Coronary artery (tissue), 2 donors: ENCODE measurements around the gene FLCN.

ENCODE experiments used
- DNase-seq: peaks from one replicate; pipeline ENCODE4 v3.0.0-alpha.2; 2017; ENCODE audit warnings: low spot score
- H3K27ac ChIP-seq, 2 donors: fragments of 200-600 bp; sonication (generic); one replicate each; pipeline ENCODE4 v1.5.1; 2016 to 2019
- H3K4me3 ChIP-seq: fragments of 200-600 bp; sonication (generic); 2 replicates; pipeline ENCODE4 v1.5.1; 2016; ENCODE audit warnings: mild to moderate bottlenecking, moderate library complexity
- TF ChIP-seq, protein P1 (sequence below): fragments of 200-600 bp; sonication (generic); IDR thresholded peaks from one replicate; pipeline ENCODE4 v1.5.1; 2019; ENCODE audit warnings: antibody characterized with exemption

FLCN gene

GRCh38 chr17:17204041-17204591 is 32.9 kb downstream of the FLCN start:
- peak; percentile 89 for DNase-seq
- peak overlapping the region; percentile 29 to 97 for H3K27ac ChIP-seq
- H3K4me3 ChIP-seq = peak overlapping the region; percentile 36
- TF ChIP-seq, protein P1, sequence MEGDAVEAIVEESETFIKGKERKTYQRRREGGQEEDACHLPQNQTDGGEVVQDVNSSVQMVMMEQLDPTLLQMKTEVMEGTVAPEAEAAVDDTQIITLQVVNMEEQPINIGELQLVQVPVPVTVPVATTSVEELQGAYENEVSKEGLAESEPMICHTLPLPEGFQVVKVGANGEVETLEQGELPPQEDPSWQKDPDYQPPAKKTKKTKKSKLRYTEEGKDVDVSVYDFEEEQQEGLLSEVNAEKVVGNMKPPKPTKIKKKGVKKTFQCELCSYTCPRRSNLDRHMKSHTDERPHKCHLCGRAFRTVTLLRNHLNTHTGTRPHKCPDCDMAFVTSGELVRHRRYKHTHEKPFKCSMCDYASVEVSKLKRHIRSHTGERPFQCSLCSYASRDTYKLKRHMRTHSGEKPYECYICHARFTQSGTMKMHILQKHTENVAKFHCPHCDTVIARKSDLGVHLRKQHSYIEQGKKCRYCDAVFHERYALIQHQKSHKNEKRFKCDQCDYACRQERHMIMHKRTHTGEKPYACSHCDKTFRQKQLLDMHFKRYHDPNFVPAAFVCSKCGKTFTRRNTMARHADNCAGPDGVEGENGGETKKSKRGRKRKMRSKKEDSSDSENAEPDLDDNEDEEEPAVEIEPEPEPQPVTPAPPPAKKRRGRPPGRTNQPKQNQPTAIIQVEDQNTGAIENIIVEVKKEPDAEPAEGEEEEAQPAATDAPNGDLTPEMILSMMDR = no peak

GRCh38 chr17:17203173-17203730 is 33.7 kb downstream of the FLCN start:
- TF ChIP-seq, protein P1 = no peak
- Histone ChIP-seq H3K4me3 (no peak overlapping the region), H3K27ac (peak overlapping the region; percentile 29 to 97)
- DNase-seq = no peak

GRCh38 chr17:17201907-17202306 is 35.1 kb downstream of the FLCN start:
- TF ChIP-seq, protein P1 = no peak
- no peak for DNase-seq
- Histone ChIP-seq H3K4me3 (no peak overlapping the region), H3K27ac (peak overlapping the region in 1 of 2 donors; percentile 97)

- no peak overlapping the region for H3K4me3 ChIP-seq
- H3K27ac ChIP-seq = peak overlapping the region in 1 of 2 donors; percentile 23
- TF ChIP-seq, protein P1 = no peak
- no peak for DNase-seq
Observed at GRCh38 chr17:17201271-17201670, 35.7 kb downstream of the FLCN start.

GRCh38 chr17:17200831-17201230 is 36.1 kb downstream of the FLCN start:
- peak overlapping the region in 1 of 2 donors; percentile 23 for H3K27ac ChIP-seq
- no peak for DNase-seq
- TF ChIP-seq, protein P1 = no peak
- H3K4me3 ChIP-seq = no peak overlapping the region

DNA sequence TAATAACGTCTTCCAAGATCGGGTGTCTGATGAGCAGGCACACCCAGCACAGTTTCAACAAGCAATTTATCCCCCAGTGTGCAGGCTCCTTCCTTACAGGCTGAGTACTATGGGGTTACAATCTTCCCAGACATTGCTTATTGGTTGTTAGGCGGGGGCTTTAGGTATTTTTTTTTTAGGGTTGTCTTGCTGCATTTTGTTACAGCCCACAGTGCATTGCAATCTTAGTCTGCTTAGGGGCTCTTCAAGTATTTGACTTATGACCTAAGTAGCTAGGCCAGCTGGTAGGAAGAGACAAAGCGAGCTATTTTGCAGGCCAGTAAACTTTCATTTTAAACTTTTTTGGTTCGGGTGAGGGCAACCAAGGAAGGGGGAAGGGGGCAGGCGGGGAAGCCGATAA is 36.7 kb downstream of the FLCN start:
- Histone ChIP-seq H3K4me3 (no peak overlapping the region), H3K27ac (no peak overlapping the region)
- no peak for DNase-seq
- TF ChIP-seq, protein P1 = no peak

- no peak for DNase-seq
- no peak overlapping the region for H3K27ac ChIP-seq
- TF ChIP-seq, protein P1 = no peak
- H3K4me3 ChIP-seq = no peak overlapping the region
Observed at GRCh38 chr17:17198281-17198680, 38.7 kb downstream of the FLCN start.
